Small intestine (tissue), 7 donors: ENCODE data around the gene GPR42. TPM values are rescaled to one million over a fixed set of nuclear protein-coding genes. Genes with fewer than 3 reads are reported as not detected.

Experiments used
- DNase-seq, 2 donors: peaks; one replicate each; pipeline versions ENCODE4 v3.0.0 to v3.0.0-alpha.2; 2013
- FAIRE-seq: peaks from 2 replicates; lab custom pipeline; 2012; peaks lifted over from hg19 to GRCh38; lab: Jason Lieb, UNC
- H3K27ac ChIP-seq, 3 donors: one replicate each; pipeline ENCODE4 v1.5.1; 2013; ENCODE audit warnings: low read length in 2 of 3, mild to moderate bottlenecking in 2 of 3, control low read depth in 1 of 3, inconsistent platforms in 1 of 3, low read depth in 1 of 3, moderate library complexity in 1 of 3
- H3K27me3 ChIP-seq, 3 donors: one replicate each; pipeline ENCODE4 v1.6.1; 2013; ENCODE audit warnings: low read length in 3 of 3, inconsistent platforms in 1 of 3; ENCODE audit not compliant: control insufficient read depth in 3 of 3, insufficient read depth in 3 of 3
- H3K36me3 ChIP-seq, 3 donors: one replicate each; pipeline ENCODE4 v1.6.1; 2013; ENCODE audit warnings: low read length in 3 of 3, inconsistent platforms in 1 of 3, low read depth in 1 of 3, mild to moderate bottlenecking in 1 of 3, moderate library complexity in 1 of 3; ENCODE audit not compliant: control insufficient read depth in 3 of 3, insufficient read depth in 2 of 3
- H3K4me1 ChIP-seq, 3 donors: one replicate each; pipeline ENCODE4 v1.6.1; 2013; ENCODE audit warnings: low read length in 2 of 3, inconsistent platforms in 1 of 3, low read depth in 1 of 3, mild to moderate bottlenecking in 1 of 3, moderate library complexity in 1 of 3; ENCODE audit not compliant: control insufficient read depth in 3 of 3, insufficient read depth in 2 of 3
- H3K4me3 ChIP-seq, 3 donors: one replicate each; pipeline ENCODE4 v1.5.1; 2013; ENCODE audit warnings: low read length in 3 of 3, control low read depth in 1 of 3, inconsistent platforms in 1 of 3, low read depth in 1 of 3, mild to moderate bottlenecking in 1 of 3, moderate library complexity in 1 of 3
- H3K9me3 ChIP-seq, 2 donors: one replicate each; pipeline ENCODE4 v1.6.1; 2013; ENCODE audit warnings: low read depth in 1 of 2, low read length in 1 of 2; ENCODE audit not compliant: control insufficient read depth in 2 of 2, insufficient read depth in 1 of 2
- WGBS, 3 donors: extraction: QIAGEN DNeasy Blood & Tissue Kit; methylation state at CpG; one replicate each; pipeline ENCODE4 v1.1.7; 2013; 5-methylcytosine and 5-hydroxymethylcytosine counted together
- polyA plus RNA-seq, 4 donors: library from polyadenylated mRNA; stranded (reverse) in 3 of 4; unstranded in 1 of 4; fragments of 200-250 nt in 3 of 4; fragments of 120-200 nt in 1 of 4; gene quantifications; one replicate each; pipeline versions ENCODE4 v1.2.1 to v1.2.3, GENCODE V29; 2013
- donor health status: healthy with polysubstance abuse.
- donor health status: control.
- donor health status: control.
- donor health status: Bipolar disorder and iron deficiency.
- donor health status: healthy.

The GPR42 gene
- polyA plus RNA-seq, 4 donors, result 0.06 to 0.15 TPM; not detected in 2

- Histone ChIP-seq H3K27ac (no peak overlapping the region), H3K4me3 (no peak overlapping the region), H3K9me3 (no peaks in the 10 kb centered on the region), H3K27me3 (peaks cover 0 to 3% (median 2%) of the 10 kb centered on the region in 3 donors), H3K36me3 (no peaks in the 10 kb centered on the region), H3K4me1 (no peaks in the 10 kb centered on the region)
- no peak for FAIRE-seq
- WGBS, 3 donors, result 57 to 77% (median 62%) methylated on average over 12 of the region's 12 CpGs
- no peak for DNase-seq
These were observed 38.1 kb upstream of the GPR42 start for GRCh38 chr19:35332817-35333216.

DNA sequence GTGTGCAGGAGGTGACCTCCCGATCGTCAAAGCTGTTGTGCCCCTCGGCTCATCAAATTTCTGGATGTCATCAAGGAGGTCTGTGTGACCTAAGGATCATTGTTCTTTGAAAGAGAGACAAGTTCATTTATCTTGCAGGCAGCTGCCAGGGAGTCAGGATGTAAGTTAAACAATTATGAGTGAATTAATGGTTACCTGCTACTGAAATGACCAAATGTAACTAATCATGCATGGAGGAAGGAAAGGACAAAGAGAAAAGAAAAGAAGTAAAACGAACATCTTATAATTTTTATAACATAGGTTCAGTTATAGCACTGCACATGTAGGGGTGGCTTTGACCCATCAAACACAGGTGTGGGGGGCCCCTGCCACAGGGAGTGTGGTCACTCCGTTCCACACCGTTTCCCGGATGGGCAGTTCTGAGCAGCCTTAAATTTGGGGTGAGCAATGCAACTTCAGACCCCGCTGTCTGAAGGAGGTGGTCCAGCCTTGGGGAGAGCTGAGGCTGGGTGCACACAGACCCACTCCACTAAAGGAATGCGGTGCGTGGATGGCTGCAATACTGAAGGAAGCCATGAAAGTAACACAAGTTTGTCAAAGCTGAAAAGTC is 36.6 kb upstream of the GPR42 start:
- Histone ChIP-seq H3K4me1 (no peaks in the 10 kb centered on the region), H3K27ac (no peak overlapping the region), H3K9me3 (no peaks in the 10 kb centered on the region), H3K4me3 (no peak overlapping the region), H3K27me3 (peaks cover 0 to 3% (median 2%) of the 10 kb centered on the region in 3 donors), H3K36me3 (no peaks in the 10 kb centered on the region)
- DNase-seq (no peak), FAIRE-seq (no peak)
- WGBS, 3 donors, result 76 to 78% (median 76%) methylated on average over 10 of the region's 10 CpGs

DNA sequence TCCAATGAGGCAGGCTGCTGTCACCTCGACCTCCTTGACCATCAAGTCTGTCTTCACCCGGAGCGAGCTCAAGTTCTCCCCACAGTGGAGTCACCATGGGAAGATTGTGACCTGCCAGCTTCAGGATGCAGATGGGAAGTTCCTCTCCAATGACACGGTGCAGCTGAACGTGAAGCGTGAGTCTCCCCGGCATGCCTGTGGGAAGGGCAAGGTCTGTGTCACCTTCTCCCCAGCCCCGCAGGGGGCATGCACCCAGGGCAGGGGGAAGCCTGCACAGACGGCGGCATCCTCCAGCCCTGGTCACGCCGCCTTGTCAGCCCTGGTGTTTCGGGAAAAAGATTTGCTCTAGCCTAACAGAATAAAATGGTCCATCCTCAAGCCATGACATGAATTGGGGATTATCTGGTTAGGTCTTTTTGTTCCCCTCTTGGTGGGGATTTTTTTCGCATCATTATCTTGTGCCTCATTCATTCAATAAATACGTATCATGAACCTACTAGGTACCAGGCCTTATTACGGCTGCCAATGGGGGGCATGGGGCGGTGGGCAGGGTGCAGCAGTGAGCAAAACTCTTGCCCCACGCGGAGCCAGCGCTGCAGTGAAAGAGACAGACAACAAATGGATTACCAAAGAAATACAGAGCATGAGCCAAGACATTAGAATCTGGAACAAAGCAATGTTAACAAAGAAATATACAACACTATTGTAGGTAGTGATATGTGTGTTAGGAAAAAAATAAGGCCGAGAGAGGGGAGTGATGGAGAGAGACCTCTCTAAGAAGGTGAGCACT is 34.5 kb upstream of the GPR42 start:
- no peak overlapping the region for H3K27ac ChIP-seq
- WGBS, 3 donors, result 80 to 88% (median 86%) methylated on average over 21 of the region's 21 CpGs
- DNase-seq (no peak), FAIRE-seq (no peak)
- no peaks in the 10 kb centered on the region for H3K9me3 ChIP-seq
- no peaks in the 10 kb centered on the region for H3K4me1 ChIP-seq
- H3K36me3 ChIP-seq, result no peaks in the 10 kb centered on the region
- H3K4me3 ChIP-seq, result no peak overlapping the region
- H3K27me3 ChIP-seq, result peaks cover 0 to 3% (median 2%) of the 10 kb centered on the region in 3 donors

DNA sequence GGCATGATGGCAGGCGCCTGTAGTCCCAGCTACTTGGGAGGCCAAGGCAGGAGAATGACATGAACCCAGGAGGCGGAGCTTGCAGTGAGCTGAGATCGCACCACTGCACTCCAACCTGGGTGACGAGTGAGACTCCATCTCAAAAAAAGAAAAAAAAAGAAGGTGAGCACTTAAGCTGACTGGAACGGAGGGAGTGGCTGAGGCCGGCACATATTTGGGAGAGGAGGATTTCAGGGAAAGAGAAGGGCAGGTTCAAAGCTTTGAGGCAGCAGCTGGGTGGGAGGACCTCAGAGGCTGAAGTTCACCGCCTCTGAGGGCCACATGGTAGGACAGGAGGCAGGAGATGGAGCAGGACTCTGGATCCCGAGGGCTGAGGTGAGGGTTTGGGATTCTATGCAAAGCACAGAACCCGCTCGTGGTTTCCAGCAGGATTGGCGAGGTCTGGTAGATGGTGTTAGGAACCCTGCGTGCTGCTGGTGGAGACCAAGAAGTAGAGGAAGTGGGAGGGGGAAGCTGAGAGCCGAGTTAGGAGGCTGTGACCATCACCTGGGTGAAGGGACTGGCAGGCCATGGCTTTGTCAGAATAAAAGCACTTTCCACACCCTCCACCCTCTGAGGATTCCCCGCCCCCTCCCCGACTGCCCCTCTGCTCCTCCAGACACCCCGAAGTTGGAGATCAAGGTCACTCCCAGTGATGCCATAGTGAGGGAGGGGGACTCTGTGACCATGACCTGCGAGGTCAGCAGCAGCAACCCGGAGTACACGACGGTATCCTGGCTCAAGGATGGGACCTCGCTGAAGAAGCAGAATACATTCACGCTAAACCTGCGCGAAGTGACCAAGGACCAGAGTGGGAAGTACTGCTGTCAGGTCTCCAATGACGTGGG is 33.5 kb upstream of the GPR42 start:
- DNase-seq (no peak), FAIRE-seq (no peak)
- Histone ChIP-seq H3K4me1 (no peaks in the 10 kb centered on the region), H3K9me3 (no peaks in the 10 kb centered on the region), H3K27me3 (no peaks in the 10 kb centered on the region), H3K27ac (no peak overlapping the region), H3K4me3 (no peak overlapping the region), H3K36me3 (no peaks in the 10 kb centered on the region)
- WGBS, 3 donors, result 74 to 80% (median 76%) methylated on average over 25 of the region's 25 CpGs

GRCh38 chr19:35337984-35338296 is 32.9 kb upstream of the GPR42 start:
- Histone ChIP-seq H3K36me3 (no peaks in the 10 kb centered on the region), H3K4me1 (no peaks in the 10 kb centered on the region), H3K4me3 (no peak overlapping the region), H3K27ac (no peak overlapping the region), H3K27me3 (no peaks in the 10 kb centered on the region), H3K9me3 (no peaks in the 10 kb centered on the region)
- no peak for DNase-seq
- FAIRE-seq, result no peak
- WGBS, 3 donors, result 65 to 80% (median 73%) methylated on average over 13 of the region's 13 CpGs

- DNase-seq, result no peak
- Histone ChIP-seq H3K36me3 (no peaks in the 10 kb centered on the region), H3K4me3 (no peak overlapping the region), H3K27ac (no peak overlapping the region), H3K9me3 (no peaks in the 10 kb centered on the region), H3K4me1 (no peaks in the 10 kb centered on the region), H3K27me3 (peaks cover 0 to 1% (median 0%) of the 10 kb centered on the region in 3 donors)
- FAIRE-seq, result no peak
- 82 to 88% (median 87%) methylated on average over 11 of the region's 11 CpGs for WGBS, 3 donors
These were observed 30.4 kb upstream of the GPR42 start for GRCh38 chr19:35340431-35340830.

DNA sequence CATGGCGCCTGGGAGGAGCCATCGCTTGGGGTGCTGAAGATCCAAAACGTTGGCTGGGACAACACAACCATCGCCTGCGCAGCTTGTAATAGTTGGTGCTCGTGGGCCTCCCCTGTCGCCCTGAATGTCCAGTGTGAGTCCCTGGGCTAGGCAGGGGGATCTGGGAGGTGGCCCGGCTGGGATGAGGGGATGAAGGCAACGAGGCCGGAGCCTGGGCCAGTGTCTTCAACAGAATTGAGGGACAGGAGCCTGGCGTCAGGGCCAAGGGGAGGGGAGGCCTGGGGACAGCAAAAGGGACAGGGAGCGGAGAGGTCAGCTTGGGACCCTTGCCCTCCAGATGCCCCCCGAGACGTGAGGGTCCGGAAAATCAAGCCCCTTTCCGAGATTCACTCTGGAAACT is 29.9 kb upstream of the GPR42 start:
- Histone ChIP-seq H3K27ac (no peak overlapping the region), H3K9me3 (no peaks in the 10 kb centered on the region), H3K4me1 (no peaks in the 10 kb centered on the region), H3K4me3 (no peak overlapping the region), H3K36me3 (no peaks in the 10 kb centered on the region), H3K27me3 (peaks cover 0 to 3% (median 0%) of the 10 kb centered on the region in 3 donors)
- WGBS, 3 donors, result 75 to 89% (median 82%) methylated on average over 16 of the region's 16 CpGs
- no peak for DNase-seq
- FAIRE-seq, result no peak

DNA sequence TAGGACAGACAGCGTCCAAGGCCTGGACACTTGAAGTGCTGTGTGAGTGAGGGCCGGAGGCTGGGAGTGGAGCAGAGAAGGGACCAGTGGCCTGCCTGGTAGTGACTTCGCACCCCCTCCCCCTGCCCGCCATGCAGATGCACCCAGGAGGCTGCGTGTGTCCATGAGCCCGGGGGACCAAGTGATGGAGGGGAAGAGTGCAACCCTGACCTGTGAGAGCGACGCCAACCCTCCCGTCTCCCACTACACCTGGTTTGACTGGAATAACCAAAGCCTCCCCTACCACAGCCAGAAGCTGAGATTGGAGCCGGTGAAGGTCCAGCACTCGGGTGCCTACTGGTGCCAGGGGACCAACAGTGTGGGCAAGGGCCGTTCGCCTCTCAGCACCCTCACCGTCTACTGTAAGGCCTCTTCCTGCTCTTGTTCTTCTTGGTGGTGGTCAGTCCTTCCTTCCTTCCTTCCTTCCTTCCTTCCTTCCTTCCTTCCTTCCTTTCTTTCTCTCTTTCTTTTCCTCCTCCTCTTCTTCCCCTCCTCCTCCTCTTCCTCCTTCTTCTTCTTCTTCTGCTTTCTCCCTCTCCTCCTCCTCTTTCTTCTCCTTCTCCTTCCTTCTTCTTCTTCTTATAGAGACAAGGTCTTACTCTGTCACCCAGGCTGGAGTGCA is 29.2 kb upstream of the GPR42 start:
- no peak for DNase-seq
- Histone ChIP-seq H3K36me3 (no peaks in the 10 kb centered on the region), H3K27me3 (peaks cover 0 to 4% (median 3%) of the 10 kb centered on the region in 3 donors), H3K4me1 (no peaks in the 10 kb centered on the region), H3K9me3 (no peaks in the 10 kb centered on the region), H3K27ac (no peak overlapping the region), H3K4me3 (no peak overlapping the region)
- FAIRE-seq, result no peak
- 82 to 87% (median 83%) methylated on average over 13 to 14 of the region's 14 CpGs for WGBS, 3 donors
